ENCODE measurements around the gene NOP53.
"Not testable (repeated sequence)": the region's sequence is repeated elsewhere in the genome, so short reads cannot be mapped to it uniquely, and the experiment has no call there.

Gene NOP53

DNA sequence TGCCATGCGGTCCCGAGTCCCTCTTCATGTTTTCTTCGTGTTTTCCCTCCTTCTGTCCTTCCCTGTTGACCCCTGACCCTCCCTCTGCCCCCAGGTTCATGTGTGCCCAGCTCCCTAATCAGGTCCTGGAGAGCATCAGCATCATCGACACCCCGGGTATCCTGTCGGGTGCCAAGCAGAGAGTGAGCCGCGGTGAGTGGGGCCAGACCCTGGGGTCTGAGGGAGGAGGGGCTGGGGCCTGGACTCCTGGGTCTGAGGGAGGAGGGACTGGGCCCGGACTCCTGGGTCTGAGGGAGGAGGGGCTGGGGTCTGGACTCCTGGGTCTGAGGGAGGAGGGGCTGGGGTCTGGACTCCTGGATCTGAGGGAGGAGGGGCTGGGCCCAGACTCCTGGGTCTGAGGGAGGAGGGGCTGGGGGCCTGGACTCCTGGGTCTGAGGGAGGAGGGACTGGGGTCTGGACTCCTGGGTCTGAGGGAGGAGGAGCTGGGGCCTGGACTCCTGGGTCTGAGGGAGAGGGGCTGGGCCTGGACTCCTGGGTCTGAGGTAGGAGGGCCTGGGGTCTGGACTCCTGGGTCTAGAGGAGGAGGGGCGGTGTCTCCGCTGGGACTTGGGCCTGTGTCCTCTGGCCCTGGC lies 26.8 kb upstream of the NOP53 start:
- not testable (repeated sequence) for DNase-seq (ENCODE audit: low read depth in 2 of 2)

DNA sequence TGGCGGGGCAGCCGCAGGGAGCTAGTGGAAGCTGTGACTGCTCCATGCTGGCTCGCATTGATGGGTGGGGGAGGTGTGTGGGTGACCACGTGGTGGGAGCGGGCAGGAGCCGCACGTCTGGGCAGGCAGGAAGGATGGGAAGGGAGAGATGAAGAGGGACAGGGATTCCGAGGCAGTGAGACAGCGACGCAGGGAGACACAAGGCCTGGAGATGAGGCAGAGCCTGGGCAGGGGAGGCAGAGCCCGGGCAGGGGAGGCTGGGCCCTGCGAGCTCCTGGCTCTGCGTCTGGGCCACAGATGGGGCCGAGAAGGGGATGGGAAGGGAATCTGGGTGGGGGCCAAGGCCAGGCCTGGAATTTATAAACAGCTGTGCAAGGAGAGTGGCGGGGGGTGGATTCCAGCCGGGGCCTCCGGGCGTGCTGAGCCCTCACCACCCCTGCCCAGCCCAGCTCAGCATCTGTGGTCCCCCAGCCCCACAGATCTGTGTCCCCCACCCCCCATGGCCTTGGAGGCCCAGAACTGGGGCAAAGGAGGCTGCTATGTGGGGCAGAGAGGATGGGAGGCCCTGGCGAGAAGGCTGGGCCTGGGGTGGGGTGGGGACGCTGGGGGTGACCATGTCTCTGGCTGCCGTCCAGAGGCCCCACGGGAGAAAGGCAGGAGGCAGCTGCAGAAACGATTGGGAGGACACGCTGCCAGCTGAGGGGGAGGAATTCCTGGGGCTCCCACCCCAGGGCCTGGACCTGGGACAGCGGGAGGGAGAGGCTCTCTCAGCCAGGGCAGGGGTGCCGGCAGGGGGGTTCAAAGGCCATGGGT lies 26.1 kb upstream of the NOP53 start:
- no peak for DNase-seq (ENCODE audit: low read depth in 2 of 2)

DNA sequence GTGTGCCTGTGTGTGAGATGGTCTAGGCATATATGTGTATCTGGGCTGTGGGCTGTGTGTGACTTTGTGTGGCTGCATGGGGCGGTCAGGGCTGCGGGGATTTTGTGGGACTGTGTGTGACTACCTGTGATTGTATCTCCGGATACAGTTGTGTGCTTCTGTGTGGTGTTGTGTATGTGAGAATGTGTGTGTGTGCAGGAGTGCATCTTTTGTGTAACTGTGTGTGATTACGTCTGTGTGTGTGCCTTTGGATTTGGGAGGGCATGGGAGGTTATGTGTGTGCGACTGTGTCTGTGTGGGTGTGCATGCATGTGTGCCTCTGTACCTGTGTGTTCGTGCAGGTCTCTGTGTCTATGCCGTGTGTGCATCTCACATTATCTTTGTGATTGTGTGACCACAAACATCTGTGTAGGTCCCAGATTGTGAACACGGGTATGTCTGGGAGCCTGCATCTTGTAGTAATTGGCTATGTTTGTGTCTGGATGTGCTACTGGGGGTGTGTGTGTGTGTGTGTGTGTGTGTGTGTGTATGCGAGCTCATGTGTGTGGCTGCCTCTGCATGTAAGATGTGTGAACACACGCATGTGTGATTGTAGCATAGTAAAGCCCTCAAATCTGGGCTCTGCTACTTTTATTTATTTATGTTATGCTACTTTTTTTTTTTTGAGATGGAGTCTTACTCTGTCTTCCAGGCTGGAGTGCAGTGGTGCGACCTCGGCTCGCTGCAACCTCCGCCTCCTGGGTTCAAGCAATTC lies 24.5 kb upstream of the NOP53 start:
- no peak for DNase-seq (ENCODE audit: low read depth in 2 of 2)

DNA sequence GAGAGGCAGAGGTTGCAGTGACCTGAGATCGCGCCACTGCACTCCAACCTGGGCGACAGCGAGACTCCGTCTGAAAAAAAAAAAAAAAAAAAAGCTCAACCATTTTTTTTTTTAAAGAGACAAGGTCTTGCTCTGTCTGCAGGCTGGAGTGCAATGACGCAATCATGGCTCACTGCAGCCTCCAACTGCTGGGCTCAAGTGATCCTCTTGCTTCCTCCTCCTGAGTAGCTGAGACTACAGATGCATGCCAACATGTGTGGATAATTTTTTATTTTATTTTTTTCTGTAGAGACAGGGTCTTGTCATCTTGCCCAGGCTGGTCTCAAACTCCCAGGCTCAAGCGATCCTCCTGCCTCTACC lies 21.8 kb upstream of the NOP53 start:
- no peak for DNase-seq (ENCODE audit: low read depth in 2 of 2)

DNA sequence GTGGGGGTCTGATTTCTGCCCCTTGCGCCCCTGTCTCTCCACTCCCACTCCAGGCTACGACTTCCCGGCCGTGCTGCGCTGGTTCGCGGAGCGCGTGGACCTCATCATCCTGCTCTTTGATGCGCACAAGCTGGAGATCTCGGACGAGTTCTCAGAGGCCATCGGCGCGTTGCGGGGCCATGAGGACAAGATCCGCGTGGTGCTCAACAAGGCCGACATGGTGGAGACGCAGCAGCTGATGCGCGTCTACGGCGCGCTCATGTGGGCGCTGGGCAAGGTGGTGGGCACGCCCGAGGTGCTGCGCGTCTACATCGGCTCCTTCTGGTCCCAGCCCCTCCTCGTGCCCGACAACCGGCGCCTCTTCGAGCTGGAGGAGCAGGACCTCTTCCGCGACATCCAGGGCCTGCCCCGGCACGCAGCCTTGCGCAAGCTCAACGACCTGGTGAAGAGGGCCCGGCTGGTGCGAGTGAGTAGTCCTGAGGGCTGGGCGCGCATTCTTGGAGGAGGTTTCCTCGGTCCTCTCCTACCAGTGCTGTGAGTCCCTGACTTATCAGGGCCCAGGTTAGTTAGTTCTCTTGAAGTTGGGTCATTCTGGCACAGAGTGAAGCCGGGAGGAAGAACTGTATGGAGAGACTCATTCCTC lies 19.5 kb upstream of the NOP53 start:
- DNase-seq (ENCODE audit: low read depth in 2 of 2): no peak

DNA sequence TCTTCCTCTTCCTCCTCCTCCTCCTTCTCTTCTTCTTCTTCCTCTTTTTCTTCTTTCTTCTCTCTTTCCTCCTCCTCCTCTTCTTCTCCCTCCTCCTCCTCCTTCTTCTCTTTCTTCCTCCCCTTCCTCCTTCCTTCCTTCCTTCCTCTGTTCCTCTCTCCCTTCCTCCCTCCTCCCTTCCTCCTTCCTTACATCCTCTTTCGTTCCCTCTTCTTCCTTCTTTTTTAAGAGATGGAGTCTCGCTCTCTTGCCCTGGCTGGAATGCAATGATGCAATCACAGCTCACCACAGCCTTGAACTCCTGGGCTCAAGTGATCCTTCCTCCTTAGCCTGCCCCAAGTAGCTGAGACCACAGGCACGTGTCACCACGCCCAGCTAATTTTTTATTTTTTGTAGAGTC lies 18.9 kb upstream of the NOP53 start:
- no peak for DNase-seq (ENCODE audit: low read depth in 2 of 2)

DNA sequence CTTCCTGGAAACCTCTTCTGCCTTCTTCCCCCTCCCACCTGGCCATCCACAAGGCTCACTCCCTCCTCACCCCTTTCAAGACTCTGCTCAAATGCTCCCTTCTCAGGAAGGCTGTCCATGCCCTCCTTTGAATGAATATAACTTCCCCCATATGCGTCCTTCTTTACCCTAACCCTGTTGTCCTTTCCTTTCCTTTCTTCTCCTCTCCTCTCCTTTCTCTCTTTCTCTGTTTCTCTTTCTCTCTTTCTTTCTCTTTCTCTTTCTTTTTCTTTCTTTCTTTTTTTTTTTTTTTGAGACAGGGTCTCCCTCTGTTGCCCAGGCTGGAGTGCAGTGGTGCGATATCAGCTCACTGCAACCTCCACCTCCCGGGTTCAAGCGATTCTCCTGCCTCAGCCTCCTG lies 17.1 kb upstream of the NOP53 start:
- not testable (repeated sequence) for DNase-seq (ENCODE audit: low read depth in 2 of 2)

DNA sequence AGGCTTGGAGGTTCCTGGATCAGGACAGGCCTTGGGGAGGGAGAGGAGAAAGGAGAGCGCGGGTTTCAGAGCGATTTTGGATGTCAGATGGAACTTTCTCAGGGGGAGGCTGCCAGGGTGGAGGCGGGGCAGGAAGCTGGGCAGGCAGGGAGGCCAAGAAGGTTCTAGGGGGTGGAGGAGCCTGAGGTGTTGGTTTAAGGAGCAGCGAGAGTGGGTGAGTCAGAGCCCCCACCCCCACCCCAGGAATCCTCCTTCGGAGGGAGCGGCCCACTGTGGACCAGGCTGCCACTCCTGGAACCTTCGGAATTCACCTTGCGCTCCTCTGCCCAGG lies 15.9 kb upstream of the NOP53 start:
- no peak for DNase-seq (ENCODE audit: low read depth in 2 of 2)

DNA sequence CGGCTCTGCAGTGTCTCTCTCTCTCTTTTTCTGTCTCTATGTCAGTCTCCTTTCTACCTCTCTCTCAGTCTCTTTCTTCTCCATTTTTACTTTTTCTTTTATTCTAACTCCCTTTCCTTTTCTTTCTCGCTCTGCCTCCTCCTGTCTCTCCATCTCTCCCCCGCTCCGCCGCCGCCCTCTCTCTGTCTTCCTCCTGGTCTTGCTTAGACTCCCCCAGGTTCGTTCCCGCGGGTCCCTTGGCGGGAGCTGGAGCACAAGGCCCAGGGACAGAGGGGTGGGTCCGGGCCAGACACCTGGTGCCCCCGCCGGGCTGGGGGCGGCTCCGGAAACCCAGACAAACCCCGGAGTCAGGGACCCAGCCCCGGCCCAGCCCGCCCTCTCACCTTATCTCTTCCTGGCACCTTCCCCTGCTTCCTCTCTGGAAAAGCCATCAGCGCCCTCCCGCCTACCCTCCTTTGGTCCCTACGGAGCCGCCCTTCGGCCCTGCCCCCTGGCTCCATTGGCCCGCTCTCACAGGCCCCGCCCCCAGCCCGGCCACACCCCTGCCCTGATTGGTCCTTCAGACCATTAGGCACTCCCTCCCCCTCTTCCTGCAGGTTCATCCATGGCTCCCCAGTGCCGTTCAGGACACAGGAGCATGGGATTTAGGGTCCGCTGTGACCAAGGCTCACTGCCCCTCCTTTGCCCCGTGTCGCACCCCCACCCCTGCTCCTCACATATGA lies 15.4 kb upstream of the NOP53 start:
- no peak for DNase-seq (ENCODE audit: low read depth in 2 of 2)

DNA sequence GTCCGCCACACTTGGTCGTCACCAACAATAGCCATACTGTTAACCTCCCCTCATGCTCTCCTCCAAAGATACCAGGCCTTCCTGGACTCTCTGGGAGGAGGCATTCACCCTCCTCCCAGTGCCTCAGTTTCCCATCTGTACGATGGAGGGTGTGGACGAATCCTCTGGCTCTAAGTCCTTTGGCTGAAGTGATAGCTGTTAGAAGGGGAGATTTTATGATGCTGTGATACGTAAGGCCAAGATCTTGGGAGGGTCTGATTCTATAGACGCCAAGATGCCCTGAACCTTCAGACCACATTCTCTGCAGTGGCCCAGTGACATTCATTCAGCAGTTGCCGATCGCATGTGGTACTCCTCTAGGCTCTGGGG lies 14.8 kb upstream of the NOP53 start:
- no peak for DNase-seq (ENCODE audit: low read depth in 2 of 2)

DNA sequence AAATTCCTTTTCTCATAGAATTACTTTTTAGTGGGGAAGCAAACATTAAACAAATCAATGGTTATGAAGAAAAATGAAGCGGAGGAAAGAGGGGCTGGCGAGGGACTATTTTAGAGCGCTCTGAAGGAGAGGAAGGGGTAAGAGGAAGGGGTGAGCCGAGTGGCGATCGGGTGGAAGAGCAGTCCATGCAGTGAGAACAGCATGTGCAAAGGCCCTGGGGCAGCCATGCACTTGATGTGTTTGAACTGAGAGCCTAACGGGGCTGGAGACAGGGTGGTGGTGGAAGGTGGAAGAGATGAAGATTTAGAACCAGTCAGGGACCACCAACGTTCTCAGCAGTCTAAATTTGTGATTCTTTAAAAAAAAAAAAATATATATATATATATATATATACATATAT lies 14.4 kb upstream of the NOP53 start:
- no peak for DNase-seq (ENCODE audit: low read depth in 2 of 2)

DNA sequence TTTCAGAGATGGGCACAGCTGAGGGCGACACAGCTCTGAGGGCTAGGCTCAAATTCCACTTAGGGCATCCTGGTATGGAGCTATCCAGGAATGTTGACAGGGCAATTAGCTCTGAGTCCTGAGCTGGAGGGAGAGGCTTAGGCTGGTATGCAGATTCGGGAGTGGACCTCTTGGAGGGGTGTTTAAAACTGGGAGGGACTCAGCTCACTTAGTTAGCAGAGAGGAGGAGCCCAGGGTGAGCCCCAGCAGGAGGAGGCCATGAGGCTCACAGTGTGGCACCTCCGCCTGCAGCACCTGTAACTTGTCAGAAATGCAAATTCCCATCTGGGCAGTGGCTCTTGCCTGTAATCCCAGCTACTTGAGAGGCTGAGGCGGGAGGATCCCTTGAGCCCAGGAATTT lies 10.2 kb upstream of the NOP53 start:
- DNase-seq (ENCODE audit: low read depth in 2 of 2): no peak

DNA sequence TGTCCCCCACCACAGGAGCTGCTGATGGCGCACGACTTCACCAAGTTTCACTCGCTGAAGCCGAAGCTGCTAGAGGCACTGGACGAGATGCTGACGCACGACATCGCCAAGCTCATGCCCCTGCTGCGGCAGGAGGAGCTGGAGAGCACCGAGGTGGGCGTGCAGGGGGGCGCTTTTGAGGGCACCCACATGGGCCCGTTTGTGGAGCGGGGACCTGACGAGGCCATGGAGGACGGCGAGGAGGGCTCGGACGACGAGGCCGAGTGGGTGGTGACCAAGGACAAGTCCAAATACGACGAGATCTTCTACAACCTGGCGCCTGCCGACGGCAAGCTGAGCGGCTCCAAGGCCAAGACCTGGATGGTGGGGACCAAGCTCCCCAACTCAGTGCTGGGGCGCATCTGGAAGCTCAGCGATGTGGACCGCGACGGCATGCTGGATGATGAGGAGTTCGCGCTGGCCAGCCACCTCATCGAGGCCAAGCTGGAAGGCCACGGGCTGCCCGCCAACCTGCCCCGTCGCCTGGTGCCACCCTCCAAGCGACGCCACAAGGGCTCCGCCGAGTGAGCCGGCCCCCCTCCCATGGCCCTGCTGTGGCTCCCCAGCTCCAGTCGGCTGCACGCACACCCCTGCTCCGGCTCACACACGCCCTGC lies 4.4 kb upstream of the NOP53 start:
- no peak for DNase-seq (ENCODE audit: low read depth in 2 of 2)

DNA sequence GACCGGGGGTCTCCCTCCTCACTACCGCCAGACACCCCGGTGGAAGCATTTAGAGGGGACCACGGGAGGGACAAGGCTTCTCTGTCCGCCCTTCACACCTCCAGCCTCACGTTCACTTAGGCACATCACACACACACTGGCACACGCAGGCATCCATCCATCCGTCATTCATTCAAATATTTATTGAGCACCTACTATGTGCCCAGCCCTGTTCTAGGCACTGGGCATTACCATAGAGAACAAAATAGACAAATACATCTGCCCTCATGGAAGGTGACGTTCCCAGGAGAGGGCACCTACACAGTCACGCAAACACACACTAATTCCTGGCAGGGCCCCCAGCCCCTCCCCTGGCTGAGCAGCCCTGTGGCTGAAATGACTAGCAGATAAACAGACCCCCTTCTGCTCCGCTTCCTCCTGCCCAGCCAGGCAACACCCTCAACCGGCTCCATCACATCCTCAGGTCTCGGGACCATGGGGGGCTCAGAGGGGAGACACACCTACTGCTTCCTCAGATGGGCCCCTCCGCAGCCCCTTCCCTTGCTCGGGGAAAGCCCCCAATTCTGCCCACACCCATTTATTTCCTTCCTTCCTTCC lies 3.7 kb upstream of the NOP53 start:
- DNase-seq (ENCODE audit: low read depth in 2 of 2): no peak

DNA sequence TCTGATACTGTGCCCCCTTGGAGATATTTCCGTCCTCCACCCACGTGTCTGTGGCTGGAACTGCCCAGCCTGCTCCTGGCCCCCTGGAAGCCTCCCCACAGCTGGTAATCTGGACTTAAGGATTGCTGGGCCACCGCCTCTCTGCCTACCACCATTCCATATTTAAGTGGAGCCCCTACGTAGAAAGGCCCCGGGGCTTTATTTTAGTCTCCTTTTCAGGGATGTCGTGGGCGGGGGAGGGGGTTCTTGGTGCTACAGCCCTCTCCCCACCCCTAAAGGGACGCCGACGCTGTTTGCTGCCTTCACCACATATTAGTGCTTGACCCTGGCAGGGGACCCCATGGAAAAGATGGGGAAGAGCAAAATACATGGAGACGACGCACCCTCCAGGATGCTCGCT lies 2.7 kb upstream of the NOP53 start:
- DNase-seq (ENCODE audit: low read depth in 2 of 2): no peak

DNA sequence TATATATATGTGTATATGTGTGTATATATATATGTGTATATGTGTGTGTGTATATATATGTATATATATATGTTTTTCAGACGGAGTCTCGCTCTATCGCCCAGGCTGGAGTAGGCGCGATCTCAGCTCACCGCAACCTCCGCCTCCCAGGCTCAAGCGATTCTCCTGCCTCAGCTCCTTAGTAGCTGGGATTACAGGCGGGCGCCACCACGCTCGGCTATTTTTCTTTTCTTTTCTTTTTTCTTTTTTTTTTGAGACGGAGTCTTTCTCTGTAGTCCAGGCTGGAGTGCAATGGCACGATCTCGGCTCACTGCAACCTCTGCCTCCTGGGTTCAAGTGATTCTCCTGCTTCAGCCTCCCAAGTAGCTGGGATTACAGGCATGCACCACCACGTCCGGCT lies 783 bp downstream of the NOP53 start:
- DNase-seq (ENCODE audit: low read depth in 2 of 2): not testable (repeated sequence)

DNA sequence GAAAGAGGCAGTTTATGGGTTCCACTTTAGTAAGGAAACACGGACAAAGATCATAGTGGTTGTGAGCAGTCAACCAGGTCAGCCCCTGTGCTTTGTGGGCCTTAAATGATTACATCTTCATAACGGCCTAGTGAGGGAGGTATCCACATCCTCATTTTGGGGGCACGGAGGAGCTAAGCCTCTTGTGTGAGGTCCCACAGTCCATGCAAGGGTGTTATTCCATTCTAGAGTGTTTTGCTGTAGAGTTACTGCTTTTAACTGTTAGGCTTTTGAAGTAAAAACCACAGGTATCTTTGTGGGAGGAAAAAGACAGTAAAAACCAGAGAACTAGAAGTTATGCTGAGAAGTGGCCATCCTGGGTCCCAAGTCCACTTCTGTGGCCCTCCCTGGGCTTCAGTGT lies 4.0 kb downstream of the NOP53 start:
- DNase-seq (ENCODE audit: low read depth in 2 of 2): no peak

DNA sequence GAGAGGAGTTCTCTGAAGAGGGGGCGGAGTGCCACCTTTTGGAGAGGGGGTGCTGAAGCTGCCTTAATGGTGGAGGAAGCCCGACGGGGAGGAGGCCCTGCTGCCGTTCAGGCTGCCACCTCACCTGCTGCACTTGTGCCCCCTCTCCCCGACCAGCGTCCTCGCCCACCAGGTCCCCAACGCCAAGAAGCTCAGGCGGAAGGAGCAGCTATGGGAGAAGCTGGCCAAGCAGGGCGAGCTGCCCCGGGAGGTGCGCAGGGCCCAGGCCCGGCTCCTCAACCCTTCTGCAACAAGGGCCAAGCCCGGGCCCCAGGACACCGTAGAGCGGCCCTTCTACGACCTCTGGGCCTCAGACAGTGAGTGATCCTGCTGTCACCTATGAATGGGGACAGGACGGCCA lies 5.4 kb downstream of the NOP53 start:
- no peak for DNase-seq (ENCODE audit: low read depth in 2 of 2)

DNA sequence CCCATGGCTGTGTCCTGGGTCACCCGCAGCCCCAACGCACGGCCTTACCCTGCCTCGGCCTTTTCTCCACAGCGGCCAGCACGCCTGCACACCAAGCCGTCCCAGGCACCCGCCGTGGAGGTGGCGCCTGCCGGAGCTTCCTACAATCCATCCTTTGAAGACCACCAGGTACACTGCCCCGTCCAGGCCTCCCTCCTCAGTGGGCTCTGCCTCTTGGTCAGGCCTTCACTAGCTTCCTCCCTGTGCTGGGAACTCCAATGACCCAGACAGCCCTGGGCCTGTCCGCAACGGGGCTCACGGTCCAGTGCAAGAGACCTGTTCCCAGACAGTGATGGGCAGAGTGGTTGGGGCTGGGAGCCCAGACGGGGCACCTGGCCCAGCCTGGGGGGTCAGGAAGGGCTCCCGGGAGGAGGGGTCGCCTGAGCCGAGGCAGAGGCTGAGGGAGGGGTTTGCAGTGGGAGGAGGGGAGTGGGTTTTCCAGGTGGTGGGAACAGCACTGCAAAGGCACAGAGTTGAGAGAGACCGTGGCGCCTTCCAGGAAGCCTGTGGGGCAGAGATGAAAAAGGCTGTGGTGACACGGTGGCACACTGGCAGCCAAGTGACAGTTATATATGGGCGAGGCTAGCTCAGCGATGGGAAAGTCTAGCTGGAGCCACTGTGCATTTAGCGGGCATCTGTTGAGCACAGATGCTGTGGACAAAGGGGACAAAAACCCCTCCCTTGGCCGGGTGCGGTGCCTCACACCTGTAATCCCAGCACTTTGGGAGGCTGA lies 7.3 kb downstream of the NOP53 start:
- DNase-seq (ENCODE audit: low read depth in 2 of 2): no peak

Data from activated CD8-positive, alpha-beta memory T cell treated with anti-CD3 and anti-CD28 coated beads for 4 hours (primary cell).